Bronchial epithelial cell (primary cell): ENCODE data around the gene FOXS1. TPM values are rescaled to one million over a fixed set of nuclear protein-coding genes. Genes with fewer than 3 reads are reported as not detected.

Experiments
- DNase-seq: peaks from one replicate; pipeline ENCODE4 v3.0.0-alpha.2; 2010; ENCODE audit warnings: low read depth
- FAIRE-seq: peaks from 2 replicates; lab custom pipeline; 2011; peaks lifted over from hg19 to GRCh38; lab: Jason Lieb, UNC
- H3K27me3 ChIP-seq: 2 replicates; pipeline ENCODE4 v1.5.1; 2011; ENCODE audit warnings: low read length; ENCODE audit not compliant: control insufficient read depth, insufficient read depth
- H3K36me3 ChIP-seq: 2 replicates; pipeline ENCODE4 v1.5.1; 2011; ENCODE audit warnings: low read length; ENCODE audit not compliant: control insufficient read depth, insufficient read depth
- H3K4me3 ChIP-seq: 2 replicates; pipeline ENCODE4 v1.5.1; 2011; ENCODE audit warnings: mild to moderate bottlenecking, low read depth, low read length, control low read depth
- CTCF ChIP-seq: IDR thresholded peaks from 2 replicates; pipeline ENCODE4 v1.5.1; 2011; ENCODE audit warnings: mild to moderate bottlenecking, moderate library complexity, low read length, control low read depth, inconsistent platforms; ENCODE audit not compliant: insufficient read depth, severe bottlenecking
- total RNA-seq: library from RNA; depleted of rRNA; stranded (reverse); fragments of >200 nt; gene quantifications from 2 replicates; pipeline ENCODE4 v1.2.1, GENCODE V29; 2014

The FOXS1 gene
- total RNA-seq, 1 donor from 2014 or later = not detected

GRCh38 chr20:31843881-31844280 lies 1.5 kb downstream of the FOXS1 start:
- no peak for FAIRE-seq
- Histone ChIP-seq H3K4me3 (no peak overlapping the region), H3K27me3 (peaks cover 2% of the 10 kb centered on the region), H3K36me3 (no peaks in the 10 kb centered on the region)
- no peak for DNase-seq
- TF ChIP-seq CTCF = no peak

- TF ChIP-seq CTCF = no peak
- peaks cover 2% of the 10 kb centered on the region for H3K27me3 ChIP-seq
- FAIRE-seq = no peak
Measured at GRCh38 chr20:31843288-31843687, 2.1 kb downstream of the FOXS1 start.

GRCh38 chr20:31842471-31843157 lies 2.8 kb downstream of the FOXS1 start:
- TF ChIP-seq CTCF = no peak
- FAIRE-seq (no peak), DNase-seq (no peak)
- Histone ChIP-seq H3K27me3 (peaks cover 5% of the 10 kb centered on the region), H3K4me3 (no peak overlapping the region), H3K36me3 (no peaks in the 10 kb centered on the region)

More at GRCh38 chr20:31843288-31843687, 2.1 kb downstream of the FOXS1 start:
- DNase-seq = no peak
- H3K36me3 ChIP-seq = no peaks in the 10 kb centered on the region
- no peak overlapping the region for H3K4me3 ChIP-seq

GRCh38 chr20:31841928-31842327 lies 3.5 kb downstream of the FOXS1 start:
- H3K4me3 ChIP-seq = no peak overlapping the region
- FAIRE-seq = no peak
- H3K27me3 ChIP-seq = peaks cover 5% of the 10 kb centered on the region
- no peak for TF ChIP-seq CTCF
- DNase-seq = no peak
- H3K36me3 ChIP-seq = no peaks in the 10 kb centered on the region

GRCh38 chr20:31840906-31841816 lies 4.2 kb downstream of the FOXS1 start:
- Histone ChIP-seq H3K36me3 (no peaks in the 10 kb centered on the region), H3K4me3 (no peak overlapping the region), H3K27me3 (peaks cover 5% of the 10 kb centered on the region)
- DNase-seq (no peak), FAIRE-seq (no peak)
- TF ChIP-seq CTCF = no peak
